K562 (cell line): Measurements from ENCODE around the gene PDE4D. TPM values are rescaled to one million over a fixed set of nuclear protein-coding genes. Genes with fewer than 3 reads are reported as not detected.

Source experiments
- ATAC-seq: fragments of 200-7000 bp; cut with Tn5 transposase; 3 replicates; pipeline ENCODE4 v1.9.1; 2020; ENCODE audit warnings: moderate library complexity
- BruUV-seq: library from RNA; stranded (reverse); fragments of 400-500 nt; replicated peaks from 2 replicates; lab custom pipeline; 2021; lab: Mats Ljungman, UMichigan
- CTCF ChIA-PET: fragments of 300-600 bp; formaldehyde crosslinking; extraction: SDS; loops from one replicate; lab custom pipeline; 2021; ENCODE audit warnings: low intra/inter-chr PET ratio; lab: Yijun Ruan, JAX
- POLR2A ChIA-PET: fragments of 300-600, 350-650 bp; sonication (Branson Sonifier 250); formaldehyde crosslinking; extraction: SDS; loops from one replicate; lab custom pipeline; 2021; ENCODE audit warnings: antibody characterized with exemption, inconsistent platforms; lab: Yijun Ruan, JAX
- DNase-seq, 4 experiments: peaks; one replicate each; pipeline versions ENCODE4 v3.0.0 to v3.0.0-alpha.2; 2011 to 2018; ENCODE audit warnings: low spot score in 3 of 4, mixed read lengths in 3 of 4; ENCODE audit errors: extremely low read depth in 1 of 4
- FAIRE-seq: peaks from 2 replicates; lab custom pipeline; 2011; peaks lifted over from hg19 to GRCh38; lab: Jason Lieb, UNC
- H2AFZ ChIP-seq: 2 replicates; pipeline ENCODE4 v1.6.0; 2011; ENCODE audit warnings: low read depth, low read length, control low read depth, inconsistent platforms
- H3K27ac ChIP-seq: fragments of 200-600 bp; 3 replicates; pipeline ENCODE4 v1.8.0; 2011; ENCODE audit warnings: low read depth, mild to moderate bottlenecking, control low read depth, inconsistent platforms, low read length, moderate library complexity, mixed read lengths; ENCODE audit errors: extremely low read depth
- H3K27me3 ChIP-seq, 2 experiments: fragments of 300-600 bp in 1 of 2; 2 replicates in 1 of 2; 3 replicates in 1 of 2; pipeline versions ENCODE4 v1.6.0 to v1.8.0; 2011; ENCODE audit warnings: inconsistent platforms in 2 of 2, low read length in 2 of 2, mild to moderate bottlenecking in 1 of 2, mixed read lengths in 1 of 2, moderate library complexity in 1 of 2; ENCODE audit not compliant: control insufficient read depth in 2 of 2, insufficient read depth in 2 of 2
- H3K36me3 ChIP-seq: fragments of 300-600 bp; 3 replicates; pipeline ENCODE4 v1.8.0; 2011; ENCODE audit warnings: mild to moderate bottlenecking, low read length, inconsistent platforms; ENCODE audit not compliant: control insufficient read depth, insufficient read depth
- H3K4me1 ChIP-seq, 2 experiments: fragments of 200-600 bp in 1 of 2; replicated peaks in 1 of 2; 2 replicates in 1 of 2; 3 replicates in 1 of 2; pipeline versions ENCODE4 v1.5.1 to v1.8.0; 2011; ENCODE audit warnings: inconsistent platforms in 2 of 2, low read length in 2 of 2, mild to moderate bottlenecking in 1 of 2, mixed read lengths in 1 of 2, moderate library complexity in 1 of 2; ENCODE audit not compliant: control insufficient read depth in 2 of 2, insufficient read depth in 2 of 2
- H3K4me2 ChIP-seq: 2 replicates; pipeline ENCODE4 v1.6.1; 2011; ENCODE audit warnings: low read length, control low read depth, inconsistent platforms, mixed read lengths; ENCODE audit not compliant: insufficient read depth
- H3K4me3 ChIP-seq: fragments of 200-600 bp; sonication (generic), shearing (Covaris generic); 2 replicates; pipeline ENCODE4 v1.5.1; 2016; ENCODE audit warnings: control low read depth, inconsistent platforms
- H3K79me2 ChIP-seq: fragments of 200-600 bp; 3 replicates; pipeline ENCODE4 v1.8.0; 2011; ENCODE audit warnings: low read length, inconsistent platforms; ENCODE audit not compliant: control insufficient read depth, insufficient read depth
- H3K9ac ChIP-seq, 2 experiments: 2 replicates each; pipeline versions ENCODE4 v1.6.0 to v1.6.1; 2011; ENCODE audit warnings: low read depth in 2 of 2, low read length in 2 of 2, control low read depth in 1 of 2, inconsistent platforms in 1 of 2, mild to moderate bottlenecking in 1 of 2, mixed read lengths in 1 of 2; ENCODE audit not compliant: insufficient read depth in 1 of 2
- H3K9me1 ChIP-seq: one replicate; pipeline ENCODE4 v1.6.0; 2011; ENCODE audit warnings: inconsistent platforms, mild to moderate bottlenecking, low read length, moderate library complexity; ENCODE audit not compliant: control insufficient read depth, insufficient read depth
- H3K9me3 ChIP-seq: replicated peaks from 2 replicates; pipeline ENCODE4 v1.5.1; 2011; ENCODE audit warnings: low read depth, low read length, inconsistent platforms; ENCODE audit not compliant: control insufficient read depth, insufficient read depth
- H4K20me1 ChIP-seq: replicated peaks from 2 replicates; pipeline ENCODE4 v1.6.1; 2011; ENCODE audit warnings: low read length, inconsistent platforms, mixed read lengths; ENCODE audit not compliant: control insufficient read depth, insufficient read depth
- MAFG ChIP-seq: fragments of 450-650 bp; conservative IDR thresholded peaks from 2 replicates; pipeline ENCODE4 v1.6.1; 2016; ENCODE audit warnings: missing genetic modification characterization, missing compliant biosample characterization
- MEF2D ChIP-seq: conservative IDR thresholded peaks from 2 replicates; pipeline ENCODE4 v1.6.1; 2016; ENCODE audit warnings: low read depth, missing genetic modification characterization, missing compliant biosample characterization
- PHB2 ChIP-seq: fragments of 450-650 bp; IDR thresholded peaks from 2 replicates; pipeline ENCODE4 v1.6.1; 2017; ENCODE audit warnings: low read depth
- SMAD1 ChIP-seq: fragments of 150-350 bp; IDR thresholded peaks from 2 replicates; pipeline ENCODE4 v1.6.1; 2014; ENCODE audit warnings: low read length, low read depth; ENCODE audit not compliant: partially characterized antibody
- TAF1 ChIP-seq: IDR thresholded peaks from 2 replicates; pipeline ENCODE4 v1.6.1; 2011; ENCODE audit warnings: mild to moderate bottlenecking, low read length, moderate library complexity; ENCODE audit not compliant: insufficient read depth, control insufficient read depth, severe bottlenecking; ENCODE audit errors: extremely low read depth
- WGBS: fragments of 100-300 bp; shearing (Covaris generic); methylation state at CpG from one replicate; pipeline ENCODE4 v1.1.6; 2016; ENCODE audit warnings: low coverage, mixed read lengths; ENCODE audit not compliant: insufficient coverage; ENCODE audit errors: missing lambda C conversion rate; 5-methylcytosine and 5-hydroxymethylcytosine counted together
- in situ Hi-C: fragments of 300-500 bp; cut with MboI; formaldehyde crosslinking; loops from 4 replicates; pipeline ENCODE4 v1.15.0; 2018; ENCODE audit warnings: inconsistent platforms, mixed read lengths
- intact Hi-C: fragments of 100-400 bp; cut with micrococcal nuclease; formaldehyde crosslinking; loops from 2 replicates; pipeline ENCODE4 v1.14.2; 2022
- polyA plus RNA-seq, 8 experiments: library from polyadenylated mRNA; depleted of rRNA in 4 of 8; stranded (reverse) in 5 of 8; unstranded in 3 of 8; fragments of >200 nt; fragmentation: Nextera tagmentation in 2 of 8; fragmentation: Illumina TruSeq in 1 of 8; extraction: Ambion mirVana in 2 of 8; extraction: Trizol in 1 of 8; gene quantifications; 2 replicates each; pipeline versions ENCODE4 v1.2.1 to v1.2.3, GENCODE V29; 2011 to 2014; ENCODE audit warnings: inconsistent platforms in 1 of 8, missing spikeins in 1 of 8
- total RNA-seq, 7 experiments: library from RNA; depleted of rRNA in 6 of 7; stranded (reverse); fragments of >200 nt in 6 of 7; fragmentation: Illumina TruSeq in 2 of 7; extraction: Trizol in 2 of 7; gene quantifications; 2 replicates each; pipeline versions ENCODE4 v1.2.1 to v1.2.3, GENCODE V29; 2011 to 2021; ENCODE audit warnings: low replicate concordance in 1 of 7
- TF ChIP-seq, protein P1 (sequence below): fragments of 250-450 bp; sonication (Bioruptor Pico); IDR thresholded peaks from 2 replicates; pipeline ENCODE4 v1.8.0; 2022; ENCODE audit warnings: inconsistent platforms, mild to moderate bottlenecking, moderate library complexity, borderline replicate concordance
- TF ChIP-seq, protein P2 (sequence below): sonication (generic); formaldehyde crosslinking; IDR thresholded peaks from 2 replicates; pipeline ENCODE4 v1.8.0; 2022; ENCODE audit warnings: mild to moderate bottlenecking, missing genetic modification reagents
- TF ChIP-seq, protein P3 (sequence below): IDR thresholded peaks from 2 replicates; pipeline ENCODE4 v1.6.1; 2011; ENCODE audit not compliant: insufficient read length; ENCODE audit errors: extremely low read depth
- TF ChIP-seq, protein P4 (sequence below): fragments of 450-650 bp; IDR thresholded peaks from 2 replicates; pipeline ENCODE4 v1.6.1; 2018; ENCODE audit warnings: mild to moderate bottlenecking, low read depth; ENCODE audit not compliant: partially characterized antibody

Gene PDE4D
- total and polyA plus RNA-seq, 9 of the 15 experiments (the other 6 are each of a cell fraction or from before 2014, with no cell fraction given): 0.04 to 0.46 (median 0.13) TPM

DNA sequence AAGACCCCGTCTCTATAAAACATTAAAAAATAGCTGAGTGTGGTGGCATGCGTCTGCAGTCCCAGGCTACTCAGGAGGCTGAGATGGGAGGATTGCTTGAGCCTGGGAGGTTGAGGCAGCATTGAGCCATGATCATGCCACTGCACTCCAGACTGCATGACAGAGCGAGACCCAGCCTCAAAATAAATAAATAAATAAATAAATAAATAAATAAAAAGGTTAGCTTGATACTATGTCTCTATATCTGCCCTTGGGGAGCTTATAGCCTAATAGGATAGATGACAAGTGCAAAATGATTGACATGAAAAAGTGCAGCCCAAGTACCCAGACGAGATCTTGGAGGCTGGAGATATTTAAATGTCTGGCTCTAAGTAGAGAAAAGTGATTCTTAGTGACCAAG is 122.6 kb downstream of the PDE4D start:
- intact Hi-C loops: no loop called here
- ChIA-PET CTCF (no interaction called here), POLR2A (no interaction called here)
- no peaks in the 10 kb centered on the region for H3K79me2 ChIP-seq
- no peak overlapping the region for H3K4me3 ChIP-seq
- H4K20me1 ChIP-seq: no peaks in the 10 kb centered on the region
- H3K4me1 ChIP-seq: no peaks in the 10 kb centered on the region
- BruUV-seq: no TSS peak
- ATAC-seq: no peak
- in situ Hi-C loops: no loop called here
- no peak overlapping the region for H3K9ac ChIP-seq
- H3K4me2 ChIP-seq: no peak overlapping the region
- no peak for FAIRE-seq
- 0% methylated on average over 4 of the region's 4 CpGs for WGBS
- H3K27me3 ChIP-seq: no peaks in the 10 kb centered on the region
- no peaks in the 10 kb centered on the region for H3K9me3 ChIP-seq
- no peaks in the 10 kb centered on the region for H3K9me1 ChIP-seq
- no peak overlapping the region for H2AFZ ChIP-seq
- TF ChIP-seq, protein P1, sequence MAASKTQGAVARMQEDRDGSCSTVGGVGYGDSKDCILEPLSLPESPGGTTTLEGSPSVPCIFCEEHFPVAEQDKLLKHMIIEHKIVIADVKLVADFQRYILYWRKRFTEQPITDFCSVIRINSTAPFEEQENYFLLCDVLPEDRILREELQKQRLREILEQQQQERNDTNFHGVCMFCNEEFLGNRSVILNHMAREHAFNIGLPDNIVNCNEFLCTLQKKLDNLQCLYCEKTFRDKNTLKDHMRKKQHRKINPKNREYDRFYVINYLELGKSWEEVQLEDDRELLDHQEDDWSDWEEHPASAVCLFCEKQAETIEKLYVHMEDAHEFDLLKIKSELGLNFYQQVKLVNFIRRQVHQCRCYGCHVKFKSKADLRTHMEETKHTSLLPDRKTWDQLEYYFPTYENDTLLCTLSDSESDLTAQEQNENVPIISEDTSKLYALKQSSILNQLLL (CRISPR knock-in tag): no peak
- TF ChIP-seq, protein P2, sequence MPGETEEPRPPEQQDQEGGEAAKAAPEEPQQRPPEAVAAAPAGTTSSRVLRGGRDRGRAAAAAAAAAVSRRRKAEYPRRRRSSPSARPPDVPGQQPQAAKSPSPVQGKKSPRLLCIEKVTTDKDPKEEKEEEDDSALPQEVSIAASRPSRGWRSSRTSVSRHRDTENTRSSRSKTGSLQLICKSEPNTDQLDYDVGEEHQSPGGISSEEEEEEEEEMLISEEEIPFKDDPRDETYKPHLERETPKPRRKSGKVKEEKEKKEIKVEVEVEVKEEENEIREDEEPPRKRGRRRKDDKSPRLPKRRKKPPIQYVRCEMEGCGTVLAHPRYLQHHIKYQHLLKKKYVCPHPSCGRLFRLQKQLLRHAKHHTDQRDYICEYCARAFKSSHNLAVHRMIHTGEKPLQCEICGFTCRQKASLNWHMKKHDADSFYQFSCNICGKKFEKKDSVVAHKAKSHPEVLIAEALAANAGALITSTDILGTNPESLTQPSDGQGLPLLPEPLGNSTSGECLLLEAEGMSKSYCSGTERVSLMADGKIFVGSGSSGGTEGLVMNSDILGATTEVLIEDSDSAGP (CRISPR knock-in tag): no peak
- TF ChIP-seq TAF1 (no peak), MAFG (tag) (no peak), SMAD1 (no peak), PHB2 (no peak), MEF2D (no peak)
- TF ChIP-seq, protein P3, sequence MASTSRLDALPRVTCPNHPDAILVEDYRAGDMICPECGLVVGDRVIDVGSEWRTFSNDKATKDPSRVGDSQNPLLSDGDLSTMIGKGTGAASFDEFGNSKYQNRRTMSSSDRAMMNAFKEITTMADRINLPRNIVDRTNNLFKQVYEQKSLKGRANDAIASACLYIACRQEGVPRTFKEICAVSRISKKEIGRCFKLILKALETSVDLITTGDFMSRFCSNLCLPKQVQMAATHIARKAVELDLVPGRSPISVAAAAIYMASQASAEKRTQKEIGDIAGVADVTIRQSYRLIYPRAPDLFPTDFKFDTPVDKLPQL: no peak
- TF ChIP-seq, protein P4, sequence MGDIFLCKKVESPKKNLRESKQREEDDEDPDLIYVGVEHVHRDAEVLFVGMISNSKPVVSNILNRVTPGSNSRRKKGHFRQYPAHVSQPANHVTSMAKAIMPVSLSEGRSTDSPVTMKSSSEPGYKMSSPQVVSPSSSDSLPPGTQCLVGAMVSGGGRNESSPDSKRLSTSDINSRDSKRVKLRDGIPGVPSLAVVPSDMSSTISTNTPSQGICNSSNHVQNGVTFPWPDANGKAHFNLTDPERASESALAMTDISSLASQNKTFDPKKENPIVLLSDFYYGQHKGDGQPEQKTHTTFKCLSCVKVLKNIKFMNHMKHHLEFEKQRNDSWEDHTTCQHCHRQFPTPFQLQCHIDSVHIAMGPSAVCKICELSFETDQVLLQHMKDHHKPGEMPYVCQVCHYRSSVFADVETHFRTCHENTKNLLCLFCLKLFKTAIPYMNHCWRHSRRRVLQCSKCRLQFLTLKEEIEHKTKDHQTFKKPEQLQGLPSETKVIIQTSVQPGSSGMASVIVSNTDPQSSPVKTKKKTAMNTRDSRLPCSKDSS: no peak
- no peak overlapping the region for H3K27ac ChIP-seq
- no peaks in the 10 kb centered on the region for H3K36me3 ChIP-seq
- no peak for DNase-seq
